NT2/D1 (cell line): ENCODE results near the gene PDGFRB.

Experiments
- DNase-seq: peaks from one replicate; pipeline ENCODE4 v3.0.0-alpha.2; 2011; ENCODE audit warnings: low read depth, low spot score
- H3K27me3 ChIP-seq: 2 replicates; pipeline ENCODE4 v1.6.0; 2011; ENCODE audit warnings: mild to moderate bottlenecking; ENCODE audit not compliant: insufficient read length, insufficient read depth
- H3K36me3 ChIP-seq: 2 replicates; pipeline ENCODE4 v1.6.1; 2011; ENCODE audit warnings: mild to moderate bottlenecking, low read length, mixed read lengths; ENCODE audit not compliant: insufficient read depth, insufficient read length
- H3K4me1 ChIP-seq: 2 replicates; pipeline ENCODE4 v1.5.1; 2011; ENCODE audit not compliant: insufficient read depth, insufficient read length
- H3K4me3 ChIP-seq: 2 replicates; pipeline ENCODE4 v1.5.1; 2011; ENCODE audit warnings: low read depth; ENCODE audit not compliant: insufficient read length
- H3K9ac ChIP-seq: 2 replicates; pipeline ENCODE4 v1.6.0; 2011; ENCODE audit warnings: low read depth; ENCODE audit not compliant: insufficient read length
- H3K9me3 ChIP-seq: 2 replicates; pipeline ENCODE4 v1.5.1; 2011; ENCODE audit warnings: mild to moderate bottlenecking, low read length; ENCODE audit not compliant: insufficient read depth
- SUZ12 ChIP-seq: IDR thresholded peaks from 2 replicates; pipeline ENCODE4 v1.6.1; 2011; ENCODE audit not compliant: insufficient read length, insufficient read depth; ENCODE audit errors: extremely low read depth
- YY1 ChIP-seq: IDR thresholded peaks from 2 replicates; pipeline ENCODE4 v1.6.1; 2011; ENCODE audit not compliant: insufficient read length, insufficient read depth
- ZNF274 ChIP-seq: IDR thresholded peaks from 2 replicates; pipeline ENCODE4 v1.6.1; 2011; ENCODE audit warnings: mild to moderate bottlenecking, low read depth, low read length

The PDGFRB gene

GRCh38 chr5:150116667-150117400, 38.8 kb downstream of the PDGFRB start:
- H3K36me3 ChIP-seq: peaks cover 73% of the 10 kb centered on the region
- no peak overlapping the region for H3K9ac ChIP-seq

GRCh38 chr5:150114773-150115408, 40.8 kb downstream of the PDGFRB start:
- DNase-seq: no peak
- no peaks in the 10 kb centered on the region for H3K9me3 ChIP-seq
- TF ChIP-seq YY1 (no peak), SUZ12 (no peak)
- no peak overlapping the region for H3K9ac ChIP-seq
- peaks cover 56% of the 10 kb centered on the region for H3K36me3 ChIP-seq
- no peaks in the 10 kb centered on the region for H3K27me3 ChIP-seq
- H3K4me1 ChIP-seq: peaks cover 9% of the 10 kb centered on the region
- no peak overlapping the region for H3K4me3 ChIP-seq

More at GRCh38 chr5:150116667-150117400, 38.8 kb downstream of the PDGFRB start:
- no peak for DNase-seq
- Histone ChIP-seq H3K4me3 (no peak overlapping the region), H3K27me3 (no peaks in the 10 kb centered on the region), H3K9me3 (no peaks in the 10 kb centered on the region), H3K4me1 (peaks cover 9% of the 10 kb centered on the region)
- TF ChIP-seq YY1: no peak
- no peak for TF ChIP-seq SUZ12
- TF ChIP-seq ZNF274: no peak

GRCh38 chr5:150114102-150114641, 41.5 kb downstream of the PDGFRB start:
- Histone ChIP-seq H3K9me3 (no peaks in the 10 kb centered on the region), H3K4me1 (peaks cover 9% of the 10 kb centered on the region), H3K36me3 (peaks cover 49% of the 10 kb centered on the region), H3K27me3 (no peaks in the 10 kb centered on the region), H3K4me3 (no peak overlapping the region), H3K9ac (no peak overlapping the region)
- TF ChIP-seq SUZ12 (no peak), YY1 (no peak), ZNF274 (no peak)
- DNase-seq: no peak

- H3K9ac ChIP-seq: peak overlapping the region; percentile 53
- no peak for TF ChIP-seq SUZ12
- no peak for DNase-seq
Observed at GRCh38 chr5:150113047-150113744, 42.4 kb downstream of the PDGFRB start.

GRCh38 chr5:150112201-150113046, 43.2 kb downstream of the PDGFRB start:
- Histone ChIP-seq H3K36me3 (peaks cover 33% of the 10 kb centered on the region), H3K4me1 (peaks cover 6% of the 10 kb centered on the region), H3K9me3 (no peaks in the 10 kb centered on the region), H3K4me3 (no peak overlapping the region), H3K27me3 (no peaks in the 10 kb centered on the region), H3K9ac (peak overlapping the region; percentile 53)
- TF ChIP-seq YY1 (no peak), ZNF274 (no peak), SUZ12 (no peak)
- peak; percentile 23 for DNase-seq

More at GRCh38 chr5:150113047-150113744, 42.4 kb downstream of the PDGFRB start:
- H3K9me3 ChIP-seq: no peaks in the 10 kb centered on the region
- H3K36me3 ChIP-seq: peaks cover 39% of the 10 kb centered on the region
- peaks cover 9% of the 10 kb centered on the region for H3K4me1 ChIP-seq
- no peak overlapping the region for H3K4me3 ChIP-seq
- H3K27me3 ChIP-seq: no peaks in the 10 kb centered on the region

GRCh38 chr5:150111122-150111521, 44.5 kb downstream of the PDGFRB start:
- H3K4me1 ChIP-seq: peaks cover 6% of the 10 kb centered on the region
- TF ChIP-seq SUZ12: no peak
- TF ChIP-seq YY1: no peak
- TF ChIP-seq ZNF274: no peak
- DNase-seq: no peak
- no peak overlapping the region for H3K9ac ChIP-seq
- peaks cover 27% of the 10 kb centered on the region for H3K36me3 ChIP-seq
- H3K27me3 ChIP-seq: no peaks in the 10 kb centered on the region
- H3K9me3 ChIP-seq: no peaks in the 10 kb centered on the region
- H3K4me3 ChIP-seq: no peak overlapping the region
